ENCODE data around the gene TRIO. TPM values are rescaled to one million over a fixed set of nuclear protein-coding genes. Genes with fewer than 3 reads are reported as not detected.

Gene TRIO
- polyA plus RNA-seq, 1 experiment, result 176 TPM

DNA sequence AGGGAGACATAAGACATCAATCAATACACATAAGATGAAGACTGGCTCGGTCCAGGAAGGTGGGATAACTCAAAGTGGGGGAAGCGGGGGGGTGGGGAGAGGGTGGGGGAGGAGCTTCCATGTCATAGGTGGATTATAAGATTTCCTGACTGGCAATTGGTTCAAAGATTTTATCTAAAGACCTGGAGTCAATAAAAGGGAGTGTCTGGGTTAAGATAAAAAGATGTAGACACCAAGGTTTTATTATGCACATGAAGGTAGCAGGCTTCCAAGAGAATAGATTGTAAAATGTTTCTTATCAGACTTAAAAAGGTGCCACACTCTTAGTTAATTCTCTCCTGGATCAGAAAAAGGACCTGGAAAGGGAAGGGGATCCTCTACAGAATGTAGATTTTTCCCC is 412.9 kb downstream of the TRIO start:
- TF ChIP-seq, protein P1, sequence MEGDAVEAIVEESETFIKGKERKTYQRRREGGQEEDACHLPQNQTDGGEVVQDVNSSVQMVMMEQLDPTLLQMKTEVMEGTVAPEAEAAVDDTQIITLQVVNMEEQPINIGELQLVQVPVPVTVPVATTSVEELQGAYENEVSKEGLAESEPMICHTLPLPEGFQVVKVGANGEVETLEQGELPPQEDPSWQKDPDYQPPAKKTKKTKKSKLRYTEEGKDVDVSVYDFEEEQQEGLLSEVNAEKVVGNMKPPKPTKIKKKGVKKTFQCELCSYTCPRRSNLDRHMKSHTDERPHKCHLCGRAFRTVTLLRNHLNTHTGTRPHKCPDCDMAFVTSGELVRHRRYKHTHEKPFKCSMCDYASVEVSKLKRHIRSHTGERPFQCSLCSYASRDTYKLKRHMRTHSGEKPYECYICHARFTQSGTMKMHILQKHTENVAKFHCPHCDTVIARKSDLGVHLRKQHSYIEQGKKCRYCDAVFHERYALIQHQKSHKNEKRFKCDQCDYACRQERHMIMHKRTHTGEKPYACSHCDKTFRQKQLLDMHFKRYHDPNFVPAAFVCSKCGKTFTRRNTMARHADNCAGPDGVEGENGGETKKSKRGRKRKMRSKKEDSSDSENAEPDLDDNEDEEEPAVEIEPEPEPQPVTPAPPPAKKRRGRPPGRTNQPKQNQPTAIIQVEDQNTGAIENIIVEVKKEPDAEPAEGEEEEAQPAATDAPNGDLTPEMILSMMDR (IDR thresholded peaks at IDR 0.05; ENCODE audit: insufficient read depth, low read depth, low read length), result no peak
- ChIA-PET CTCF (no interaction called here), POLR2A (no interaction called here)
- Histone ChIP-seq H3K36me3 (ENCODE audit: control insufficient read depth, insufficient read depth, low read length) (no peaks in the 10 kb centered on the region), H3K4me3 (ENCODE audit: low read depth, low read length) (no peak overlapping the region), H3K27me3 (ENCODE audit: control insufficient read depth, insufficient read depth, low read length) (peaks cover 15% of the 10 kb centered on the region)
- DNase-seq (ENCODE audit: low read depth), result no peak

DNA sequence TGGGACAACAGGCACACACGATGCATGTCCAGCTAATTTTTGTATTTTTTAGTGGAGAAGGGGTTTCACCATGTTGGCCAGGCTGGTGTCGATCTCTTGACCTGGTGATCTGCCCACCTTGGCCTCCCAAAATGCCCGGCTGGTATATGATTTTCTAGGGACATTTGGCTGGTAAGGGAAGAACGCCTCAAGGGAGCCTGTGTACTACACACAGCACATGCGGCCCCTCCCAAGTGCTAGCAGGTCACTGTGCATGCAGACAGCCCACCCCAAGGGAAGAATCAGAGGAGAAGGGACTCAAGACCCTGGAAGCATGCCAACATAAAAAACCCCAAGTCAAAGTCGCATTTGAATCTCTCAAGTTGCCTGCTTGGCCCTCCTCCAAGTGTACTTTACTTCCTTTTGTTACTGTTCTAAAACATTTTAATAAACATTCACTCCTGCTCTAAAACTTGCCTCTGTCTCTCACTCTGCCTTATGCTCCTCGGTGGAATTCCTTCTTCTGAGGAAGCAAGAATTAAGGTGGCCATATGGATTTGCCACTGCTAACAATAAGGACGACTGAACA is 414.1 kb downstream of the TRIO start:
- Histone ChIP-seq H3K27me3 (ENCODE audit: control insufficient read depth, insufficient read depth, low read length) (peaks cover 16% of the 10 kb centered on the region), H3K4me3 (ENCODE audit: low read depth, low read length) (no peak overlapping the region), H3K36me3 (ENCODE audit: control insufficient read depth, insufficient read depth, low read length) (no peaks in the 10 kb centered on the region)
- DNase-seq (ENCODE audit: low read depth), result no peak
- ChIA-PET POLR2A (no interaction called here), CTCF (no interaction called here)
- TF ChIP-seq, protein P1 (IDR thresholded peaks at IDR 0.05; ENCODE audit: insufficient read depth, low read depth, low read length), result no peak

DNA sequence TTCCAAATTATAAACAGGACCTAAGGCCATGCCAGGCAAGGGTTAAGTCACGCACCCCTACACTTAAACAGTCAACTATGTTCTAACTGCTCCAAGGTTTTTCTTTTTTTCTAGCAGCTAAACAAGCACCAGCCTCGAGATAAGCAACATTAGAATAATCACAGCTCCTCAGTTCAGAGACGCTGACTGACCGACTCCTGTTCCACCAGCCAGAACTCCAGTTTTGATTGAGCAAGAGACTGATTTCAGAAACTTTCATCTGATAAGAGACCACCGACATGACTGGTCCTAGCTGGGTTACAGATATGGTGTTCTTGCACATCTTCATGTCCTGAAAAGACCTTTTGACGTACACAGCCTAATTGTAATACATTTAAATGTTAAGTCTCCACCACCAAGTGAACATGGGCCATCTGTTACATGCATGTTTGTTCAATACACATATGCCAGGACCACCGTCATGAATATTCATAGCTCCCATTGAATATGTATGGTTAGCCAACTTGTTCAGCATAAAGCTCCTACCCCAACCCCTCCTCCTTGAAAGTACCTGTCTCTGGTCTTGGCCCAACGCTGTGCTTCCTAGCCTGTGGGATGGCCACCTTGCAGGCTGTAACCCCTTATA is 414.8 kb downstream of the TRIO start:
- Histone ChIP-seq H3K27me3 (ENCODE audit: control insufficient read depth, insufficient read depth, low read length) (peaks cover 18% of the 10 kb centered on the region), H3K4me3 (ENCODE audit: low read depth, low read length) (no peak overlapping the region), H3K36me3 (ENCODE audit: control insufficient read depth, insufficient read depth, low read length) (no peaks in the 10 kb centered on the region)
- ChIA-PET CTCF (no interaction called here), POLR2A (no interaction called here)
- TF ChIP-seq, protein P1 (IDR thresholded peaks at IDR 0.05; ENCODE audit: insufficient read depth, low read depth, low read length), result no peak
- DNase-seq (ENCODE audit: low read depth), result no peak

Other genes starting within 250 kb of the TRIO start
- 1.1 and 1.8 TPM in 2 replicates for gene DNAH5, start 198.7 kb upstream of the TRIO start, polyA plus RNA-seq (2011; rRNA removed)

Data from BJ (cell line).